Liver (tissue), 9 donors: ENCODE measurements around the gene CXCR4. TPM values are rescaled to one million over a fixed set of nuclear protein-coding genes. Genes with fewer than 3 reads are reported as not detected.

Experiments used
- DNase-seq: peaks from one replicate; pipeline ENCODE4 v3.0.0-alpha.2; 2017; ENCODE audit warnings: low spot score
- H3K27ac ChIP-seq, 2 donors: one replicate each; pipeline ENCODE4 v1.7.0; 2013; ENCODE audit warnings: inconsistent platforms in 2 of 2, low read length in 2 of 2, control low read depth in 1 of 2, low read depth in 1 of 2, mild to moderate bottlenecking in 1 of 2
- H3K27me3 ChIP-seq, 4 donors: one replicate each; pipeline versions ENCODE4 v1.6.1 to v1.7.0; 2013; ENCODE audit warnings: low read length in 3 of 4, inconsistent platforms in 1 of 4, mild to moderate bottlenecking in 1 of 4, moderate library complexity in 1 of 4; ENCODE audit not compliant: control insufficient read depth in 4 of 4, insufficient read depth in 4 of 4
- H3K36me3 ChIP-seq, 4 donors: one replicate each; pipeline versions ENCODE4 v1.6.1 to v1.7.0; 2013; ENCODE audit warnings: low read length in 3 of 4, mild to moderate bottlenecking in 3 of 4, low read depth in 1 of 4, moderate library complexity in 1 of 4; ENCODE audit not compliant: control insufficient read depth in 4 of 4, insufficient read depth in 3 of 4
- H3K4me1 ChIP-seq, 4 donors: one replicate each; pipeline versions ENCODE4 v1.6.1 to v1.7.0; 2013; ENCODE audit warnings: low read length in 3 of 4, mild to moderate bottlenecking in 3 of 4, moderate library complexity in 1 of 4; ENCODE audit not compliant: control insufficient read depth in 4 of 4, insufficient read depth in 4 of 4
- H3K4me3 ChIP-seq, 3 donors: one replicate each; pipeline versions ENCODE4 v1.6.1 to v1.7.0; 2013; ENCODE audit warnings: low read length in 3 of 3, control low read depth in 1 of 3, low read depth in 1 of 3, mild to moderate bottlenecking in 1 of 3
- H3K9ac ChIP-seq, 2 donors: one replicate each; pipeline ENCODE4 v1.7.0; 2013; ENCODE audit warnings: low read length in 2 of 2, mild to moderate bottlenecking in 2 of 2, moderate library complexity in 2 of 2, control low read depth in 1 of 2, low read depth in 1 of 2
- H3K9me3 ChIP-seq, 4 donors: one replicate each; pipeline versions ENCODE4 v1.6.1 to v1.7.0; 2013; ENCODE audit warnings: low read length in 3 of 4; ENCODE audit not compliant: control insufficient read depth in 4 of 4
- ATF3 ChIP-seq: IDR thresholded peaks from 2 replicates; pipeline ENCODE4 v1.6.1; 2016; ENCODE audit warnings: antibody characterized with exemption
- CTCF ChIP-seq: fragments of 150-350 bp; IDR thresholded peaks from 2 replicates; pipeline ENCODE4 v1.5.1; 2017; ENCODE audit warnings: improper control_type of control experiment, low read depth, low read length; ENCODE audit not compliant: missing input control
- EGR1 ChIP-seq, 2 donors: IDR thresholded peaks; 2 replicates each; pipeline ENCODE4 v1.6.1; 2016 to 2018; ENCODE audit warnings: antibody characterized with exemption in 2 of 2, low read depth in 2 of 2
- FOXA1 ChIP-seq: IDR thresholded peaks from 2 replicates; pipeline ENCODE4 v1.6.1; 2016; ENCODE audit warnings: antibody characterized with exemption
- FOXA2 ChIP-seq: IDR thresholded peaks from 2 replicates; pipeline ENCODE4 v1.6.1; 2016; ENCODE audit warnings: antibody characterized with exemption
- GABPA ChIP-seq, 2 donors: IDR thresholded peaks in 1 of 2; conservative IDR thresholded peaks in 1 of 2; 2 replicates each; pipeline ENCODE4 v1.6.1; 2016; ENCODE audit warnings: antibody characterized with exemption in 2 of 2, mild to moderate bottlenecking in 1 of 2, moderate library complexity in 1 of 2
- HNF4A ChIP-seq, 2 donors: conservative IDR thresholded peaks; 2 replicates each; pipeline ENCODE4 v1.6.1; 2016; ENCODE audit warnings: antibody characterized with exemption in 2 of 2, mild to moderate bottlenecking in 2 of 2
- HNF4G ChIP-seq: IDR thresholded peaks from 2 replicates; pipeline ENCODE4 v1.6.1; 2016; ENCODE audit warnings: antibody characterized with exemption
- JUND ChIP-seq, 2 donors: IDR thresholded peaks; 2 replicates each; pipeline ENCODE4 v1.6.1; 2016; ENCODE audit warnings: antibody characterized with exemption in 2 of 2
- NR2F2 ChIP-seq: IDR thresholded peaks from 2 replicates; pipeline ENCODE4 v1.6.1; 2016; ENCODE audit warnings: antibody characterized with exemption
- RAD21 ChIP-seq, 2 donors: IDR thresholded peaks; 2 replicates each; pipeline ENCODE4 v1.6.1; 2016; ENCODE audit warnings: antibody characterized with exemption in 2 of 2, mild to moderate bottlenecking in 2 of 2
- RXRA ChIP-seq, 2 donors: IDR thresholded peaks; 2 replicates each; pipeline ENCODE4 v1.6.1; 2017 to 2018; ENCODE audit warnings: antibody characterized with exemption in 2 of 2, mild to moderate bottlenecking in 1 of 2
- SP1 ChIP-seq: IDR thresholded peaks from 2 replicates; pipeline ENCODE4 v1.6.1; 2018; ENCODE audit warnings: antibody characterized with exemption, mild to moderate bottlenecking
- TAF1 ChIP-seq: conservative IDR thresholded peaks from 2 replicates; pipeline ENCODE4 v1.6.1; 2016; ENCODE audit warnings: antibody characterized with exemption, mild to moderate bottlenecking
- YY1 ChIP-seq: IDR thresholded peaks from 2 replicates; pipeline ENCODE4 v1.6.1; 2016; ENCODE audit warnings: antibody characterized with exemption, mild to moderate bottlenecking
- ZBTB33 ChIP-seq: IDR thresholded peaks from 2 replicates; pipeline ENCODE4 v1.6.1; 2016; ENCODE audit warnings: antibody characterized with exemption
- WGBS: extraction: QIAGEN DNeasy Blood & Tissue Kit; methylation state at CpG from one replicate; pipeline ENCODE4 v1.1.7; 2013; 5-methylcytosine and 5-hydroxymethylcytosine counted together
- polyA plus RNA-seq, 2 donors: library from polyadenylated mRNA; stranded (reverse) in 1 of 2; unstranded in 1 of 2; fragments of 200-250 nt in 1 of 2; fragments of >200 nt in 1 of 2; fragmentation: Nextera tagmentation in 1 of 2; extraction: Ambion mirVana in 1 of 2; gene quantifications; one replicate each; pipeline versions ENCODE4 v1.2.1 to v1.2.3, GENCODE V29; 2013 to 2015
- total RNA-seq, 2 donors: library from RNA; depleted of rRNA; stranded (reverse); fragments of >200 nt; gene quantifications; one replicate each; pipeline ENCODE4 v1.2.3, GENCODE V29; 2014
- TF ChIP-seq, protein P1 (sequence below): IDR thresholded peaks from 2 replicates; pipeline ENCODE4 v1.6.1; 2016; ENCODE audit warnings: antibody characterized with exemption, mild to moderate bottlenecking
- TF ChIP-seq, protein P2 (sequence below): IDR thresholded peaks from 2 replicates; pipeline ENCODE4 v1.6.1; 2016; ENCODE audit warnings: antibody characterized with exemption
- donor health status: healthy.
- donor health status: healthy.
- donor health status: healthy.
- donor health status: healthy.
- donor health status: healthy.

The CXCR4 gene
- total and polyA plus RNA-seq, 4 donors = 5.0 to 9.0 (median 6.1) TPM

DNA sequence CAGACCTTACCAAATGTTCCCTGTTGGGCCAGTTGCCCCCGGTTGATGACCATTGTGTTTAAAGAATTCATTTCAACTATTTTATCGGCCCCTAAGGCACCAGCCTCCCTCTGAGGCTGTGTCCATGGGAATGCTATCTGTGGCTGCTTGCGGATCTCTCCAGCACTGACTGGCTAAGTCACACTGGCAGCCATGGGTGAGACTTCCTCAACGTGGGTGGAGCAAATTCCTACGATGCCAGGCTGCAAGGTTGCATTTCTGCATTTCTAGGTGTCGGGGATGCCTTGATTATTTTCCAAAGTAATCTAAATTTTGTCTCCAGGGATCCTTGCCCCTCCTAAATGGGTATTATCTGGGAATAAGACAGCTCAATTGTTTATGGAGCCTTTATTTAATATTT, 6.2 kb downstream of the CXCR4 start:
- Histone ChIP-seq H3K9me3 (no peaks in the 10 kb centered on the region), H3K27me3 (peaks cover 0 to 7% (median 0%) of the 10 kb centered on the region in 4 donors), H3K36me3 (no peaks in the 10 kb centered on the region), H3K9ac (no peak overlapping the region), H3K27ac (no peak overlapping the region), H3K4me3 (no peak overlapping the region), H3K4me1 (peaks cover 4 to 5% (median 4%) of the 10 kb centered on the region in 4 donors)
- no peak for TF ChIP-seq TAF1
- TF ChIP-seq JUND (IDR thresholded peaks at IDR 0.05) = no peak
- TF ChIP-seq ATF3 = no peak
- no peak for TF ChIP-seq EGR1 (IDR thresholded peaks at IDR 0.05; ENCODE audit: low read depth in 2 of 2)
- no peak for TF ChIP-seq SP1
- TF ChIP-seq, protein P1, sequence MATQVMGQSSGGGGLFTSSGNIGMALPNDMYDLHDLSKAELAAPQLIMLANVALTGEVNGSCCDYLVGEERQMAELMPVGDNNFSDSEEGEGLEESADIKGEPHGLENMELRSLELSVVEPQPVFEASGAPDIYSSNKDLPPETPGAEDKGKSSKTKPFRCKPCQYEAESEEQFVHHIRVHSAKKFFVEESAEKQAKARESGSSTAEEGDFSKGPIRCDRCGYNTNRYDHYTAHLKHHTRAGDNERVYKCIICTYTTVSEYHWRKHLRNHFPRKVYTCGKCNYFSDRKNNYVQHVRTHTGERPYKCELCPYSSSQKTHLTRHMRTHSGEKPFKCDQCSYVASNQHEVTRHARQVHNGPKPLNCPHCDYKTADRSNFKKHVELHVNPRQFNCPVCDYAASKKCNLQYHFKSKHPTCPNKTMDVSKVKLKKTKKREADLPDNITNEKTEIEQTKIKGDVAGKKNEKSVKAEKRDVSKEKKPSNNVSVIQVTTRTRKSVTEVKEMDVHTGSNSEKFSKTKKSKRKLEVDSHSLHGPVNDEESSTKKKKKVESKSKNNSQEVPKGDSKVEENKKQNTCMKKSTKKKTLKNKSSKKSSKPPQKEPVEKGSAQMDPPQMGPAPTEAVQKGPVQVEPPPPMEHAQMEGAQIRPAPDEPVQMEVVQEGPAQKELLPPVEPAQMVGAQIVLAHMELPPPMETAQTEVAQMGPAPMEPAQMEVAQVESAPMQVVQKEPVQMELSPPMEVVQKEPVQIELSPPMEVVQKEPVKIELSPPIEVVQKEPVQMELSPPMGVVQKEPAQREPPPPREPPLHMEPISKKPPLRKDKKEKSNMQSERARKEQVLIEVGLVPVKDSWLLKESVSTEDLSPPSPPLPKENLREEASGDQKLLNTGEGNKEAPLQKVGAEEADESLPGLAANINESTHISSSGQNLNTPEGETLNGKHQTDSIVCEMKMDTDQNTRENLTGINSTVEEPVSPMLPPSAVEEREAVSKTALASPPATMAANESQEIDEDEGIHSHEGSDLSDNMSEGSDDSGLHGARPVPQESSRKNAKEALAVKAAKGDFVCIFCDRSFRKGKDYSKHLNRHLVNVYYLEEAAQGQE = no peak
- TF ChIP-seq CTCF = no peak
- TF ChIP-seq GABPA (IDR thresholded peaks at IDR 0.05 in 1 of 2, conservative IDR thresholded peaks at IDR 0.05 in 1 of 2) = no peak
- TF ChIP-seq HNF4G = no peak
- TF ChIP-seq, protein P2, sequence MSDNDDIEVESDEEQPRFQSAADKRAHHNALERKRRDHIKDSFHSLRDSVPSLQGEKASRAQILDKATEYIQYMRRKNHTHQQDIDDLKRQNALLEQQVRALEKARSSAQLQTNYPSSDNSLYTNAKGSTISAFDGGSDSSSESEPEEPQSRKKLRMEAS = no peak
- TF ChIP-seq RAD21 (IDR thresholded peaks at IDR 0.05) = no peak
- TF ChIP-seq HNF4A (conservative IDR thresholded peaks at IDR 0.05) = no peak
- no peak for TF ChIP-seq NR2F2
- no peak for TF ChIP-seq ZBTB33
- TF ChIP-seq FOXA2 = no peak
- TF ChIP-seq RXRA (IDR thresholded peaks at IDR 0.05) = no peak
- TF ChIP-seq FOXA1 = no peak
- no peak for TF ChIP-seq YY1
- 68% methylated on average over 6 of the region's 6 CpGs for WGBS
- DNase-seq = no peak
